GM20000 (cell line): ENCODE measurements around the gene WWTR1.

ENCODE experiments used
- DNase-seq: peaks from one replicate; pipeline ENCODE4 v3.0.0; 2012; ENCODE audit warnings: low spot score
- TF ChIP-seq, protein P1 (sequence below): IDR thresholded peaks from 2 replicates; pipeline ENCODE4 v1.5.1; 2012; ENCODE audit warnings: mild to moderate bottlenecking, control low read depth; ENCODE audit errors: extremely low read depth, missing control alignments

WWTR1 gene

DNA sequence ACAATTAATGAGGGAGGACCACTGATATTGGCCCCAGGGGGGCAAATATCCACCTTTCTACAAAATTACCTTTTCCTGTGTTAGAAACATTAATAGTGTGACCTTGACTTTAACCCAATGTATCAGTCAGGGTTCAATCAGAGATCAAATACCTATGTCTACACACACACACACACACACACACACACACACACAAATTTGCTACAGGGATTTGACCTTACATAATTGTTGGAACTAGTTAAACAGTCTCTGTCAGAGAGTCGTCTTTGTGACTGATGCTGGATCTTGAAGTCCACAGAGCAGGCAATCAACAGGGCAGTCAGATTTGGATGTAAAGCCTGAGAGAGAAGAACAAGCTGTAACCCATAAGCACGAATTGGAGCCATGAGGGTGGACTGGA is 150.9 kb downstream of the WWTR1 start:
- no peak for DNase-seq
- TF ChIP-seq, protein P1, sequence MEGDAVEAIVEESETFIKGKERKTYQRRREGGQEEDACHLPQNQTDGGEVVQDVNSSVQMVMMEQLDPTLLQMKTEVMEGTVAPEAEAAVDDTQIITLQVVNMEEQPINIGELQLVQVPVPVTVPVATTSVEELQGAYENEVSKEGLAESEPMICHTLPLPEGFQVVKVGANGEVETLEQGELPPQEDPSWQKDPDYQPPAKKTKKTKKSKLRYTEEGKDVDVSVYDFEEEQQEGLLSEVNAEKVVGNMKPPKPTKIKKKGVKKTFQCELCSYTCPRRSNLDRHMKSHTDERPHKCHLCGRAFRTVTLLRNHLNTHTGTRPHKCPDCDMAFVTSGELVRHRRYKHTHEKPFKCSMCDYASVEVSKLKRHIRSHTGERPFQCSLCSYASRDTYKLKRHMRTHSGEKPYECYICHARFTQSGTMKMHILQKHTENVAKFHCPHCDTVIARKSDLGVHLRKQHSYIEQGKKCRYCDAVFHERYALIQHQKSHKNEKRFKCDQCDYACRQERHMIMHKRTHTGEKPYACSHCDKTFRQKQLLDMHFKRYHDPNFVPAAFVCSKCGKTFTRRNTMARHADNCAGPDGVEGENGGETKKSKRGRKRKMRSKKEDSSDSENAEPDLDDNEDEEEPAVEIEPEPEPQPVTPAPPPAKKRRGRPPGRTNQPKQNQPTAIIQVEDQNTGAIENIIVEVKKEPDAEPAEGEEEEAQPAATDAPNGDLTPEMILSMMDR: no peak

DNA sequence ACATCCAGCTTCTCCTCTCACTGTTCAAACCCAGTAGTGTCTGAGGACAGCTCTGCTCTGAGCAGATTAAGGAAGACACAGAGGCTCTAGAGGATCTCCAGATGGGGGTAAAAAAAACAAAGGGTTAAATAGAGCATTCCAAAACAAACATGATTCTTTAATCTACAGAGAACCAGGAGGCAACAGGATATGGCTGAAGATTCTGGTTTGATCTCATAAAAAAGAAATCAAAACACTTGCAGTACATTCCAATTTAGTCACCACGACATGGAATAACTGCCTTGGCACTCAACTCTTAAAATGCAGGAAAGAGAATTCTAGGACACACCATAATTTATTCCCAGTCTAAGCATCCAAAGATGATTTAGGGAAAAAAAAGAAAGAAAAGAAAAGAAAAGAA is 151.3 kb downstream of the WWTR1 start:
- TF ChIP-seq, protein P1: no peak
- no peak for DNase-seq

DNA sequence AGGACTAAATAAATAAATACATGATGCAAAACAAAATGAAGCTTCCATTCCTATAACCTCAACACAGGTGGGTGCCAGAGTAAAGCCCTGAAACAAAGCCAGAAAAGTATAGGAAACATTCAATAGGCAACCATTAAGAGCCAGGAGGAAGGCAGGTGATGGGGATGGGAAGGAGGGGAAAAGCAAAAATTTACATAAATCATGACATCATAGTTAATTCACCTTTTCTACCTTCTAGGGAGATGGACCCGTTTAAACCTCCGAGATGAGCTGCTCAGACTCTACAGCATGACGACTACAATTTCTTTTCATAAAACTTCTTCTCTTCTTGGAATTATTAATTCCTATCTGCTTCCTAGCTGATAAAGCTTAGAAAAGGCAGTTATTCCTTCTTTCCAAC is 155.4 kb downstream of the WWTR1 start:
- TF ChIP-seq, protein P1: no peak
- DNase-seq: no peak

DNA sequence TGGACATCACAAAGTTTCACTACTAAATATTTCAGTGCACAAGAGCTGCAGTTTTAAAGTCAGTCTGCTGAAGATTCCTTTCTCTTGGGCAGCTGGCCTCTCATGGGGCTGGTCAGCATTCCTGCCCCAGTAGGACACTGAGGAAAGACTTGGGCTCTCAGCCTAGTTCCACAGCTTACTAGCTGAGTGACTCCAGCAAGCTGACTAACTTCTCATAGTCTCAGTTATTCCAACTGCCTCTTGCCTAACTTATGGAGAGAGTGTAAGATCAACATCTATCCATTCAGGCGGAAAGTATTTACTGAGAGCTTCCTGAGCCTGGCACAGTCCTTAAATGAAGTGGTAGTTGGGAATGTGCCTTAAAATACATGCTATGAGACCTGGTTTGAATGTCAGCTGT is 156.3 kb downstream of the WWTR1 start:
- DNase-seq: no peak
- TF ChIP-seq, protein P1: no peak

DNA sequence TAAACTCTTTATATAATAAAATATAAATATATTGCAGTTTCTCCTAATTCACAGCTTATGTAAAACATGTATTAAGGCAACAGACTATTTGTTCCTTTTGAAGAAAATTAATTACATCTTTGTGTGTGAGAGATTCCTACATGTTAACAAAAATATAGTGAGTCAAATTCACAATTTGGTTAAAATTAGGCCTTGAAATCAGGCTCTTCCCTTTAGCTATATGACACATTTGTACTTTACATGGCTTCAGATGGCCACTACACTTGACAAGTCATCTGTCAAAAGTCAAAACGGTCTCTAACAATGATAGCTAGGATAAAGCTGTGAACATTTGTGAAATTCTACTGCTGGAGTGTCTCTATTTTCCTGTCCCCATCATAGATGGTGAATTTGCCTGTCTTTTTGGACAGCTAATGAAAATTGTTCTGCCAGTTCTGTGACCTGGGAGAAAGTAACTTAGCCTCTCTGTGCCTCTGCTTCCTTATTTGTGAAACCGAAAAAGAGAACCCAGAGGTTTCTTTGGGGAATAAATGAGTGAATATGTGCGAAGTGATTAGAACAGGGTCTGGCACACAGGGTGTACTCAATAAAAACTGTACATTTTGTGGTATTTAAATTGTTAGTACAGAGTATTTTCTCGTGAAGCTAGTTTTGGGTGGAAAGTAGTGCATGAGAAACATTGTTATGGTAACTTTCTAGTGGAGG is 159.7 kb downstream of the WWTR1 start:
- TF ChIP-seq, protein P1: no peak

DNA sequence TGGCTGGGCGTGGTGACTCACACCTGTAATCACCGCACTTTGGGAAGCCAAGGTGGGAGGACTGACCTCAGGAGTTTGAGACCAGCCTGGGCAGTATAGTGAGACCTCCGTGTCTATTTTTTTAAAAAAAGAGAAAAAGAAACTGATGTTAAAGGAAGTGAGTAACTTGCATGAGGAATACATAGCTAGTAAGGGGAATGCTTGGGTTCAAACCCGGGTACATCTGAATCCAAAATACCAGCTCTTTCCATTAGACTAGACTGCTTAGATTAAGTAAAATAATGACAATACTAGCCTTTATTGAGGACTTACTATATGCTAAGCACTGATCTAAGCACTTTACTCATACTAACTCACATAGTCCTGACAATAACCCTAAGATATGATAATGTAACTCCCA is 160.9 kb downstream of the WWTR1 start:
- DNase-seq: no peak

More for the DNA sequence above, 159.7 kb downstream of the WWTR1 start:
- no peak for DNase-seq

DNA sequence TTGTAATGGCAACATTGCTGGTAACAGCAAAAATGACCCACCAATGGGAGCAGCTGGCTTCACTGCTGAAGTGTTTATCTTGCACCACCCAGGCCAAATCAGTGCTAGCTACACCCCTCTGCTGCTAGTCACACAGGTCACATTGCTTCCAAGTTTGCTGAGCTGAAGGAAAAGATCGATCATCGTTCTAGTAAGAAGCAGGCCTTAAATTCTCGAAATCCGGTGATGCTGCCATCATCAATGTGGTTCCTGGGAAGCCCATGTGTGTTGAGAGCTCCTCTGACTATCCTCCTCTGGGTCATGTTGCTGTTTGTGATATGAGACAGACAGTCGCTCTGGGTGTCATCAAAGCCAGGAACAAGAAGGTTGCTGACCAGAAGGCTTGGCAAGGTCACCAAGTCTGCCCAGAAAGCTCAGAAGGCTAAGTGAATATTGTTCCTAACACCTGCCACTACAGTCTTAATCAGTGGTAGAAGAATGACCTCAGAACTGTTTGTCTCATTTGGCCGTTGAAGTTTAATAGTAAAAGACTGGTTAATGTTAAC is 162.2 kb downstream of the WWTR1 start:
- TF ChIP-seq, protein P1: no peak
- no peak for DNase-seq

More for the DNA sequence above, 160.9 kb downstream of the WWTR1 start:
- TF ChIP-seq, protein P1: no peak
